H9 (cell line): Measurements from ENCODE around the gene ATP6V1B1. TPM values are rescaled to one million over a fixed set of nuclear protein-coding genes. Genes with fewer than 3 reads are reported as not detected.
"Not testable (repeated sequence)": the region's sequence is repeated elsewhere in the genome, so short reads cannot be mapped to it uniquely, and the experiment has no call there.

Experiments
- DNase-seq: peaks from one replicate; pipeline ENCODE4 v3.0.0-alpha.2; 2017
- H2AFZ ChIP-seq: one replicate; pipeline ENCODE4 v1.6.1; 2013; ENCODE audit warnings: mild to moderate bottlenecking, low read length, control low read depth, moderate library complexity
- H2AK5ac ChIP-seq: 2 replicates; pipeline ENCODE4 v1.6.1; 2013; ENCODE audit warnings: low read length, control low read depth, mixed read lengths; ENCODE audit not compliant: insufficient read length
- H2BK120ac ChIP-seq: one replicate; pipeline ENCODE4 v1.6.1; 2013; ENCODE audit warnings: low read depth, mild to moderate bottlenecking, low read length, control low read depth, inconsistent platforms; ENCODE audit not compliant: poor library complexity, severe bottlenecking
- H2BK12ac ChIP-seq: 2 replicates; pipeline ENCODE4 v1.6.1; 2013; ENCODE audit warnings: low read length, control low read depth, mixed read lengths, low read depth; ENCODE audit not compliant: insufficient read length
- H2BK15ac ChIP-seq: 2 replicates; pipeline ENCODE4 v1.6.1; 2013; ENCODE audit warnings: low read depth, low read length, control low read depth
- H2BK20ac ChIP-seq: one replicate; pipeline ENCODE4 v1.6.1; 2013; ENCODE audit warnings: low read depth, mild to moderate bottlenecking, low read length, control low read depth, inconsistent platforms; ENCODE audit not compliant: poor library complexity, severe bottlenecking
- H2BK5ac ChIP-seq: 2 replicates; pipeline ENCODE4 v1.6.1; 2013; ENCODE audit warnings: low read length, control low read depth, mixed read lengths; ENCODE audit not compliant: insufficient read length
- H3K14ac ChIP-seq: 2 replicates; pipeline ENCODE4 v1.6.1; 2013; ENCODE audit warnings: low read length, control low read depth; ENCODE audit not compliant: insufficient read depth
- H3K18ac ChIP-seq: 2 replicates; pipeline ENCODE4 v1.6.1; 2013; ENCODE audit warnings: low read depth, mild to moderate bottlenecking, mixed read lengths, low read length, control low read depth; ENCODE audit not compliant: insufficient read length
- H3K23ac ChIP-seq: 2 replicates; pipeline ENCODE4 v1.6.1; 2013; ENCODE audit warnings: low read length, control low read depth, mixed read lengths, low read depth; ENCODE audit not compliant: insufficient read length
- H3K23me2 ChIP-seq: 2 replicates; pipeline ENCODE4 v1.6.1; 2013; ENCODE audit warnings: low read depth, mild to moderate bottlenecking, mixed read lengths, low read length, control low read depth; ENCODE audit not compliant: insufficient read length, poor library complexity, severe bottlenecking
- H3K27ac ChIP-seq: 2 replicates; pipeline ENCODE4 v1.5.1; 2013; ENCODE audit warnings: low read length, control low read depth, mixed read lengths, low read depth; ENCODE audit not compliant: insufficient read length
- H3K27me3 ChIP-seq: 2 replicates; pipeline ENCODE4 v1.6.1; 2013; ENCODE audit warnings: low read length, control low read depth, inconsistent platforms; ENCODE audit not compliant: insufficient read depth
- H3K4ac ChIP-seq: 2 replicates; pipeline ENCODE4 v1.6.1; 2013; ENCODE audit warnings: low read depth, mild to moderate bottlenecking, control low read depth, inconsistent platforms, low read length, moderate library complexity
- H3K4me1 ChIP-seq: 2 replicates; pipeline ENCODE4 v1.6.1; 2013; ENCODE audit warnings: low read length, control low read depth, inconsistent platforms; ENCODE audit not compliant: insufficient read depth
- H3K4me2 ChIP-seq: 2 replicates; pipeline ENCODE4 v1.6.1; 2013; ENCODE audit warnings: low read length, control low read depth, mixed read lengths; ENCODE audit not compliant: insufficient read length, insufficient read depth
- H3K56ac ChIP-seq: 2 replicates; pipeline ENCODE4 v1.6.1; 2013; ENCODE audit warnings: low read depth, mild to moderate bottlenecking, mixed read lengths, low read length, control low read depth; ENCODE audit not compliant: insufficient read length
- H3K79me1 ChIP-seq: 2 replicates; pipeline ENCODE4 v1.6.1; 2013; ENCODE audit warnings: low read depth, mild to moderate bottlenecking, moderate library complexity, low read length, control low read depth, inconsistent platforms; ENCODE audit not compliant: insufficient read depth, poor library complexity, severe bottlenecking
- H3K79me2 ChIP-seq: 2 replicates; pipeline ENCODE4 v1.6.1; 2013; ENCODE audit warnings: low read length, control low read depth, inconsistent platforms; ENCODE audit not compliant: insufficient read depth
- H3K9ac ChIP-seq: 2 replicates; pipeline ENCODE4 v1.6.1; 2013; ENCODE audit warnings: low read length, control low read depth, mixed read lengths; ENCODE audit not compliant: insufficient read length; ENCODE audit errors: extremely low read depth
- H3K9me3 ChIP-seq: one replicate; pipeline ENCODE4 v1.6.1; 2013; ENCODE audit warnings: low read depth, low read length, inconsistent platforms; ENCODE audit not compliant: control insufficient read depth
- H3T11ph ChIP-seq: one replicate; pipeline ENCODE4 v1.6.1; 2013; ENCODE audit warnings: mild to moderate bottlenecking, low read length, control low read depth, inconsistent platforms
- H4K20me1 ChIP-seq: one replicate; pipeline ENCODE4 v1.6.1; 2013; ENCODE audit not compliant: control insufficient read depth, insufficient read length, insufficient read depth
- H4K5ac ChIP-seq: 2 replicates; pipeline ENCODE4 v1.6.1; 2013; ENCODE audit warnings: low read depth, mild to moderate bottlenecking, mixed read lengths, low read length, control low read depth; ENCODE audit not compliant: insufficient read length
- H4K8ac ChIP-seq: replicated peaks from 2 replicates; pipeline ENCODE4 v1.6.1; 2013; ENCODE audit warnings: low read length, control low read depth, mixed read lengths, low read depth; ENCODE audit not compliant: insufficient read length
- H4K91ac ChIP-seq: 2 replicates; pipeline ENCODE4 v1.6.1; 2013; ENCODE audit warnings: low read depth, mild to moderate bottlenecking, moderate library complexity, mixed read lengths, low read length, control low read depth; ENCODE audit not compliant: insufficient read length
- H3K27ac Mint-ChIP-seq, 3 experiments: 2 replicates in 2 of 3; 3 replicates in 1 of 3; pipeline ENCODE4 v1.8.0; 2020 to 2021; ENCODE audit warnings: mixed read lengths in 3 of 3, mild to moderate bottlenecking in 1 of 3, moderate library complexity in 1 of 3
- H3K27me3 Mint-ChIP-seq: 2 replicates; pipeline ENCODE4 v1.8.0; 2021; ENCODE audit warnings: low read depth, mild to moderate bottlenecking, moderate library complexity, mixed read lengths
- H3K36me3 Mint-ChIP-seq, 3 experiments: 2 replicates in 2 of 3; 3 replicates in 1 of 3; pipeline ENCODE4 v1.8.0; 2020 to 2021; ENCODE audit warnings: low read depth in 3 of 3, mixed read lengths in 3 of 3; ENCODE audit not compliant: insufficient read depth in 1 of 3
- H3K4me1 Mint-ChIP-seq, 2 experiments: 2 replicates each; pipeline ENCODE4 v1.8.0; 2020; ENCODE audit warnings: mixed read lengths in 2 of 2
- H3K4me3 Mint-ChIP-seq, 2 experiments: 2 replicates in 1 of 2; 3 replicates in 1 of 2; pipeline ENCODE4 v1.8.0; 2020 to 2021; ENCODE audit warnings: mild to moderate bottlenecking in 2 of 2, mixed read lengths in 2 of 2, moderate library complexity in 1 of 2
- H3K9me3 Mint-ChIP-seq, 2 experiments: 2 replicates in 1 of 2; 3 replicates in 1 of 2; pipeline ENCODE4 v1.8.0; 2020; ENCODE audit warnings: mild to moderate bottlenecking in 2 of 2, mixed read lengths in 2 of 2, moderate library complexity in 1 of 2
- CTCF ChIP-seq: fragments of 200-600 bp; sonication (generic); conservative IDR thresholded peaks from 3 replicates; pipeline ENCODE4 v1.8.0; 2021; ENCODE audit warnings: antibody characterized with exemption, mild to moderate bottlenecking
- WGBS: extraction: QIAGEN DNeasy Blood & Tissue Kit; methylation state at CpG from one replicate; pipeline ENCODE4 v1.1.7; 2013; ENCODE audit warnings: missing lambda C conversion rate, low lambda C conversion rate, mixed read lengths; ENCODE audit not compliant: insufficient read length; ENCODE audit errors: extremely low coverage; 5-methylcytosine and 5-hydroxymethylcytosine counted together
- total RNA-seq: library from RNA; stranded (reverse); gene quantifications from 2 replicates; pipeline ENCODE4 v1.2.1, GENCODE V29; 2021

The ATP6V1B1 gene
- total RNA-seq, 1 experiment from 2014 or later, result not detected

GRCh38 chr2:70999362-70999761 is 63.7 kb downstream of the ATP6V1B1 start:
- H3K36me3 Mint-ChIP-seq, result no peaks in the 10 kb centered on the region
- H3K9me3 Mint-ChIP-seq, result no peaks in the 10 kb centered on the region
- no peak overlapping the region for H2BK12ac ChIP-seq
- no peaks in the 10 kb centered on the region for H3K9me3 ChIP-seq
- H3K23ac ChIP-seq, result no peak overlapping the region
- H3K27ac ChIP-seq, result no peak overlapping the region
- no peak overlapping the region for H3K27ac Mint-ChIP-seq
- no peak overlapping the region for H2AK5ac ChIP-seq
- H4K8ac ChIP-seq, result no peak overlapping the region
- WGBS, result no CpG with 5 or more reads among the region's 2 CpGs
- peaks cover 17 to 20% of the 10 kb centered on the region in 2 experiments for H3K4me1 Mint-ChIP-seq
- no peak overlapping the region for H2BK120ac ChIP-seq
- no peak overlapping the region for H3K4me2 ChIP-seq
- H3K9ac ChIP-seq, result no peak overlapping the region
- no peak overlapping the region for H2BK20ac ChIP-seq
- H3K27me3 ChIP-seq, result no peaks in the 10 kb centered on the region
- peaks cover 8% of the 10 kb centered on the region; the same call in 1 of the 2 replicates for H3K4me1 ChIP-seq
- no peak for TF ChIP-seq CTCF
- no peak overlapping the region for H2BK15ac ChIP-seq
- H3T11ph ChIP-seq, result no peak overlapping the region
- no peak overlapping the region for H3K4me3 Mint-ChIP-seq
- no peak overlapping the region for H3K18ac ChIP-seq
- no peak overlapping the region for H3K4ac ChIP-seq
- no peak overlapping the region for H4K5ac ChIP-seq
- H3K23me2 ChIP-seq, result peaks cover 13% of the 10 kb centered on the region
- H3K79me2 ChIP-seq, result no peaks in the 10 kb centered on the region
- H3K79me1 ChIP-seq, result no peaks in the 10 kb centered on the region
- H3K56ac ChIP-seq, result no peak overlapping the region
- H3K14ac ChIP-seq, result no peak overlapping the region
- no peak overlapping the region for H2AFZ ChIP-seq
- no peak overlapping the region for H4K91ac ChIP-seq
- no peak overlapping the region for H2BK5ac ChIP-seq
- H4K20me1 ChIP-seq, result no peaks in the 10 kb centered on the region
- H3K27me3 Mint-ChIP-seq, result peaks cover 34% of the 10 kb centered on the region
- no peak for DNase-seq

DNA sequence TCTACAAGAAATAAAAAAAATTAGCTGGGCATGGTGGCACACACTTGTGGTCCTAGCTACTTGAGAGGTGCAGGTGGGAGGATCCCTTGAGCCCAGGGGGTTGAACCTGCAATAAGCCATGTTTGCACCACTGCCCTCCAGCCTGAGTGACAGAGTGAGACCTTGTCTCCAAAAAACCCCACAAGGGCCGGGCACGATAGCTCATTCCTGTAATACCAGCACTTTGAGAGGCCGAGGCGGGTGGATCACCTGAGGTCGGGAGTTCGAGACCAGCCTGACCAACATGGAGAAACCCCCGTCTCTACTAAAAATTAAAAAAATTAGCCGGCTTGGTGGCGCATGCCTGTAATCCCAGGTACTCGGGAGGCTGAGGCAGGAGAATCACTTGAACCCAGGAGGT is 64.2 kb downstream of the ATP6V1B1 start:
- H3K9me3 Mint-ChIP-seq, H4K91ac ChIP-seq, H3T11ph ChIP-seq, DNase-seq, H3K27ac ChIP-seq, H3K4me2 ChIP-seq, H2AFZ ChIP-seq, H4K20me1 ChIP-seq, H2BK15ac ChIP-seq, H3K23ac ChIP-seq, H3K27me3 ChIP-seq, H3K36me3 Mint-ChIP-seq, H3K79me2 ChIP-seq, H2BK120ac ChIP-seq, H3K4me1 ChIP-seq, H2BK5ac ChIP-seq, H3K18ac ChIP-seq, H3K9me3 ChIP-seq, H4K8ac ChIP-seq, H3K56ac ChIP-seq, H3K27ac Mint-ChIP-seq, H3K4me3 Mint-ChIP-seq, H2BK20ac ChIP-seq, H3K9ac ChIP-seq, H3K4ac ChIP-seq, H4K5ac ChIP-seq, H2BK12ac ChIP-seq, H3K14ac ChIP-seq, H2AK5ac ChIP-seq, H3K79me1 ChIP-seq: not testable (repeated sequence)
- H3K23me2 ChIP-seq, result peaks cover 12% of the 10 kb centered on the region
- H3K27me3 Mint-ChIP-seq, result peaks cover 36% of the 10 kb centered on the region
- peaks cover 17 to 20% of the 10 kb centered on the region in 2 experiments for H3K4me1 Mint-ChIP-seq
- WGBS, result no CpG with 5 or more reads among the region's 10 CpGs
